Tibial nerve (tissue), 4 donors: Measurements from ENCODE around the gene ARHGAP20.

ENCODE experiments used
- CTCF ChIP-seq, 5 experiments: fragments of 200-600 bp in 3 of 5; fragments of 450-650 bp in 2 of 5; sonication (generic) in 3 of 5; IDR thresholded peaks; one replicate each; pipeline ENCODE4 v1.5.1; 2016 to 2019; ENCODE audit warnings: antibody characterized with exemption in 5 of 5, mild to moderate bottlenecking in 3 of 5, moderate library complexity in 2 of 5
- EP300 ChIP-seq, 2 donors: sonication (generic); formaldehyde crosslinking; IDR thresholded peaks; one replicate each; pipeline ENCODE4 v1.6.1; 2017; ENCODE audit warnings: antibody characterized with exemption in 2 of 2, mild to moderate bottlenecking in 1 of 2

- TF ChIP-seq CTCF (IDR thresholded peaks at IDR 0.05) (no peak), EP300 (IDR thresholded peaks at IDR 0.05) (no peak)
Observed at GRCh38 chr11:110759972-110760381, 47.7 kb upstream of the ARHGAP20 start.
